ENCODE results near the gene LAMB2. TPM values are rescaled to one million over a fixed set of nuclear protein-coding genes. Genes with fewer than 3 reads are reported as not detected.

LAMB2 gene
- total and polyA plus RNA-seq, 2 of the 8 experiments (the other 6 are each of a cell fraction or from before 2014, with no cell fraction given), result 112 to 153 TPM

GRCh38 chr3:49175530-49175929 lies 42.7 kb upstream of the LAMB2 start:
- Histone ChIP-seq H2BK5ac (ENCODE audit: low read depth, low read length) (no peak overlapping the region), H3K56ac (replicated peaks; ENCODE audit: insufficient read length, low read depth, low read length) (no peak overlapping the region), H3K18ac (ENCODE audit: extremely low read depth, low read length) (no peak overlapping the region), H4K20me1 (replicated peaks in 1 of 2; ENCODE audit: control insufficient read depth in 1 of 2, insufficient read depth in 2 of 2, low read length in 2 of 2) (no peaks in the 10 kb centered on the region), H3K27ac (ENCODE audit: low read depth, low read length) (no peak overlapping the region), H4K8ac (ENCODE audit: extremely low read depth, insufficient read depth, low read length) (no peak overlapping the region), H3K79me2 (ENCODE audit: control insufficient read depth in 1 of 2, insufficient read depth in 2 of 2, low read length in 2 of 2) (no peaks in the 10 kb centered on the region), H3K9ac (replicated peaks in 1 of 4; ENCODE audit: extremely low read depth in 1 of 4, low read depth in 3 of 4, low read length in 3 of 4) (no peak overlapping the region), H3K79me1 (ENCODE audit: low read depth, low read length) (no peaks in the 10 kb centered on the region), H3K4me1 (replicated peaks in 1 of 4; ENCODE audit: control insufficient read depth in 3 of 4, insufficient read depth in 4 of 4, low read length in 3 of 4) (peaks cover 0 to 22% (median 13%) of the 10 kb centered on the region in 4 experiments; a peak in 6 of 7 replicates), H4K5ac (ENCODE audit: insufficient read length, low read depth, low read length) (no peak overlapping the region), H2BK120ac (replicated peaks; ENCODE audit: low read depth, low read length) (no peak overlapping the region), H2BK15ac (ENCODE audit: low read length) (no peak overlapping the region), H3K23ac (ENCODE audit: insufficient read length) (no peak overlapping the region), H3K9me3 (ENCODE audit: insufficient read depth in 2 of 2, low read depth in 1 of 2, low read length in 1 of 2) (no peaks in the 10 kb centered on the region), H2BK20ac (ENCODE audit: low read length) (no peak overlapping the region), H3K4ac (replicated peaks; ENCODE audit: insufficient read length, low read depth, low read length) (no peak overlapping the region), H3K4me2 (ENCODE audit: insufficient read depth in 1 of 2, low read depth in 2 of 2, low read length in 2 of 2) (no peak overlapping the region), H3K36me3 (ENCODE audit: control insufficient read depth in 2 of 4, insufficient read depth in 4 of 4, low read length in 3 of 4) (no peaks in the 10 kb centered on the region), H4K91ac (replicated peaks; ENCODE audit: insufficient read length, low read length) (no peak overlapping the region), H2AFZ (ENCODE audit: low read length) (no peak overlapping the region), H3K27me3 (replicated peaks in 1 of 4; ENCODE audit: control insufficient read depth in 3 of 4, extremely low read depth in 1 of 4, insufficient read depth in 3 of 4, low read length in 3 of 4) (no peaks in the 10 kb centered on the region; a peak in 1 of 7 replicates), H3K23me2 (ENCODE audit: low read depth, low read length) (peaks cover 7% of the 10 kb centered on the region), H2AK5ac (ENCODE audit: low read depth, low read length) (no peak overlapping the region), H3K14ac (ENCODE audit: insufficient read length) (no peak overlapping the region), H2BK12ac (ENCODE audit: low read depth, low read length) (no peak overlapping the region), H3K4me3 (ENCODE audit: extremely low read depth in 1 of 4, insufficient read depth in 2 of 4, low read depth in 3 of 4, low read length in 4 of 4) (no peak overlapping the region)
- FAIRE-seq (no peak), DNase-seq (ENCODE audit: low read depth in 1 of 2, low spot score in 2 of 2) (no peak)
- CTCF ChIA-PET (ENCODE audit: partially characterized antibody), result interaction anchor here (0.6 to 0.8 kb wide), 2 partner anchors 34 to 93 kb away, joined by 3 to 4 read pairs; no protein-coding TSS in a partner anchor
- POLR2A ChIA-PET (ENCODE audit: partially characterized antibody), result interaction anchor here (2.2 kb wide), 1 partner anchor 295 kb away, joined by 6 read pairs; the partner anchor contains the start of gene DAG1
- 97% methylated on average over 7 of the region's 8 CpGs; no CpG with 5 or more reads in 1 of the 2 experiments for WGBS, 2 experiments (ENCODE audit: extremely low coverage in 1 of 2, insufficient coverage in 1 of 2, insufficient read length in 1 of 2, insufficient replicate concordance in 2 of 2, low coverage in 1 of 2, low lambda C conversion rate in 2 of 2, missing lambda C conversion rate in 1 of 2)
- TF ChIP-seq YY1 (IDR thresholded peaks at IDR 0.05; ENCODE audit: low read depth, low read length) (no peak), FOSL1 (IDR thresholded peaks at IDR 0.05; ENCODE audit: insufficient read depth, low read depth, low read length) (no peak), CHD1 (IDR thresholded peaks at IDR 0.05; ENCODE audit: low read depth, low read length) (no peak), TEAD4 (IDR thresholded peaks at IDR 0.05; ENCODE audit: low read depth, low read length) (no peak), E2F6 (IDR thresholded peaks at IDR 0.05) (no peak)
- TF ChIP-seq, protein P1, sequence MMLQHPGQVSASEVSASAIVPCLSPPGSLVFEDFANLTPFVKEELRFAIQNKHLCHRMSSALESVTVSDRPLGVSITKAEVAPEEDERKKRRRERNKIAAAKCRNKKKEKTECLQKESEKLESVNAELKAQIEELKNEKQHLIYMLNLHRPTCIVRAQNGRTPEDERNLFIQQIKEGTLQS (IDR thresholded peaks at IDR 0.05; ENCODE audit: insufficient read depth, low read depth, low read length), result no peak
